HG02610 (cell line): ENCODE results near the gene MORF4L1.
"Not testable (repeated sequence)": the region's sequence is repeated elsewhere in the genome, so short reads cannot be mapped to it uniquely, and the experiment has no call there.

Experiments used
- ATAC-seq: cut with Tn5 transposase; IDR thresholded peaks from one replicate; pipeline ENCODE4 v1.9.1; 2021; ENCODE audit warnings: mild to moderate bottlenecking, moderate library complexity; ENCODE audit not compliant: unreplicated experiment

MORF4L1 gene

DNA sequence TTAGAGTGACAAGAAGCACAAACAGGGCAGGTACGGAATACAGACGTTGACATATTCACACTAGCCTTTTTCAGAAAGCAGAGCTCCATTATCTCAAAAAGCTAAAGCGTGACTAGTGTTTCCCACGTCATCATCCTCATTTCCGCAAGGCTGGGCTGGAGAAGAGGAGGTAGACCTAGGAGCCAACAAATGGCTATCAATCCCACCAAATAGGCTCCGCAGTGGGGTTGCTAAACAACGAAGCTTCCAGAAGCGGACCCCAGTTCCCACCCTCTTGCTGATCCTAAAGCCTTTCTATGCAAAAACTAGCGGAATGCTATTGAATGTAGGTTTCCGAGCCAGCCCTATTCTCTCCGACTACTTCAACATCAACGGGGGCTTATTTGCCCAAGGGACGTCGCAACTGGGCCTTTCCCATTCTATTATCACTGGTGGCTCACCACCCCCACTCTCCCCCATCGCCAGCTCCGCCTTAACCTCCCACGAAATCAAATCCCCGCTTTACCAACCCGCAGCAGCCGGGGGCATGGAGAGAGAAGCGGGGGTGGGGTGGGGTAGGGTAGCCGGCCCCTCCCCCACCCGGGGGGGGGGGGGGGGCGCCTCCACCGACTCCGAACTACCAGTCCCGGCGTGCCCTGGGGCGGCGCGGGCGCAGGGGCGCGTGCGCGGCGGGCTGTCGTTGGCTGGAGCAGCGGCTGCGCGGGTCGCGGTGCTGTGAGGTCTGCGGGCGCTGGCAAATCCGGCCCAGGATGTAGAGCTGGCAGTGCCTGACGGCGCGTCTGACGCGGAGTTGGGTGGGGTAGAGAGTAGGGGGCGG, at the start of gene MORF4L1:
MORF4L1 (plus strand) TSS at position 736 of the 817 bp plus-strand sequence. CDS start 128 bp downstream, outside the sequence.
- ATAC-seq: peak; percentile 79

- no peak for ATAC-seq
Measured at GRCh38 chr15:78828920-78829319, 43.8 kb upstream of the MORF4L1 start.

DNA sequence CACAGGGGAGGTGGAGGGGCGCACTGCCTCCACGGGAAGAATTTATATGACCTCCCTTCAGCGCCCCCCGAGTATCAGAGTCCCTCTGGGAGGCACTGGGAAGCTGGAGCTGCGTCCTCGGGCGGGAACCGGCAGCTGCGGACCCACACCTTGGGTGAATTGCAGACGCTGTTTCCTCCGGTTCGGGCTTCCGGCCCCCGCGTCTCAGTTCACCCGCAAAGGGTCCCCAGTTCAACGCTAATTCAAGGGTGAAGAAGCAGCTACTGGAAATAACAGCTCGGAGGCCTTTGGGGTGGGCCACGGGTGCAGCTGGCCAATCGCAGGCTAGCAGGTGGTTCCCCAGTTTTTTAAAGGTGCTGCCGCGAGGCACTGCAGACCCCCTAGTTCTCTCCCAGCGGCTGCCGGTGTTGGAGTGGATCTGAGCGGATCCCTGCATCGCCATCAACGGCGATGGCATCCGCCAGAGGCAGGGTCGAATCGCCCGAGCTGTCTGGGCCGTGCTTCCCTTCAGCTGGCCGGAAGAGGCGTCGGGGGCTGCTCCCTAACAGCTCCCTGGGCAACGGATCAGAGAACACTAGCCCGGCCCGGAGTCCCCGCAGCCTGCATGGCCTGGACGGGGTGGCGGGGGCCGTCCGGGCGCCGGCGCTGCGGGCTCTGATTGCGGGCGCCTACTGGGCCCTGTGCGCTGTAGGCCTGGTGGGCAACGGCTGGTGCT, 42.0 kb upstream of the MORF4L1 start:
- ATAC-seq: no peak

GRCh38 chr15:78831229-78832207, 41.2 kb upstream of the MORF4L1 start:
- no peak for ATAC-seq

- ATAC-seq: no peak
Measured at GRCh38 chr15:78836333-78836732, 36.4 kb upstream of the MORF4L1 start.

DNA sequence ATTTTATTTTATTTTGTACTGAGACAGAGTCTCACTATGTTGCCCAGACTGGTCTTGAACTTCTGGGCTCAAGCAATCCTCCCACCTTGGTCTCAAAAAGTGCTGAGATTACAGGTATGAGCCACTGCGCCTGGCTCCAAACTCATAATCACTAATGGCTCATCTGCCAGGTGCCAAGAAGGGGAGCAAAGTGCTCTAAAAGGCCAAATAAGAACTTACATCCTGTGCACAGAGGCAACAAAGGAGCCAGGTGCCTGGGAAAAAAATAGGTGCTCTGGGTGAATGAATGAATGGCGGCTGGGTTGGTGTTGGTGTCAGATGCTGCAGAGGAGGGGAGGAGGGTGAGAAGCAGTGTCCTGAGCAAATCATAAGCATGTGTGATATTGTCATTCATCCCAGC, 35.6 kb upstream of the MORF4L1 start:
- ATAC-seq: no peak

DNA sequence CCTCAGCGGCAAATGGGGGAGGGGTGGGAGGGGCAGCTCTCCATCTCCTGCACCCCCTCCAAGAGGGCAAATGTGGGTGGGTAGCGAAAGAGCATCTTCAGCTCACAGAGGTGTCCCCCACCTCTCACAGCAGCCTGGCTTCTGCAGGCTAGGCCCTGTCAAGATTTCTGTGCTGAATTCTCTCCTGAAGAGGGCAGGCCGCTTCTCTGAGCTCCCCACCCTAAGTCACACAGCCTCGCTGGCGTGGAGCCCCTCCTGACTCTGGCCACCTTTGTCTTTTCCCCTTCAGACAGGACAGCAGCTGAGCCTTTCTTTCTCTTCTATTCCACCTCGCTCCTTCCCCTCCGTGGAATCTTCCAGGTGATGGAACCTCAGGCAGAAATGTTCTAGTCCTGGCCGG, 35.1 kb upstream of the MORF4L1 start:
- no peak for ATAC-seq

GRCh38 chr15:78838489-78838888, 34.2 kb upstream of the MORF4L1 start:
- no peak for ATAC-seq

DNA sequence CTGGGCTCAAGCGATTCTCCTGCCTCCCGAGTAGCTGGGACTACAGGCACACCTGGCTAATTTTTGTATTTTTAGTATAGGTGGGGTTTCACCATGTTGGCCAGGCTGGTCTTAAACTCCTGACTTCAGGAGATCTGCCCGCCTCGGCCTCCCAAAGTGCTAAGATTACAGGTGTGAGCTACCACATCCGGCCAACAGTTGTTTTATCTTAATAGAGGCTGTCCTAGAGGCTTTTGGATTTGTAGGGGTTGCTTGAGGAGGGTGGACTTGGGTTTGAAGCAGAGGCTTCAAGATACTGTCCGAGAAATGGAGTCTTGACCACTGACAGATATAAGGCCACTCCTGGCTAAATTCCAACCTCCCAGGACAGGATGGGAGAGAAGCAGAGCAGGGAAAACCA, 33.5 kb upstream of the MORF4L1 start:
- ATAC-seq: not testable (repeated sequence)

DNA sequence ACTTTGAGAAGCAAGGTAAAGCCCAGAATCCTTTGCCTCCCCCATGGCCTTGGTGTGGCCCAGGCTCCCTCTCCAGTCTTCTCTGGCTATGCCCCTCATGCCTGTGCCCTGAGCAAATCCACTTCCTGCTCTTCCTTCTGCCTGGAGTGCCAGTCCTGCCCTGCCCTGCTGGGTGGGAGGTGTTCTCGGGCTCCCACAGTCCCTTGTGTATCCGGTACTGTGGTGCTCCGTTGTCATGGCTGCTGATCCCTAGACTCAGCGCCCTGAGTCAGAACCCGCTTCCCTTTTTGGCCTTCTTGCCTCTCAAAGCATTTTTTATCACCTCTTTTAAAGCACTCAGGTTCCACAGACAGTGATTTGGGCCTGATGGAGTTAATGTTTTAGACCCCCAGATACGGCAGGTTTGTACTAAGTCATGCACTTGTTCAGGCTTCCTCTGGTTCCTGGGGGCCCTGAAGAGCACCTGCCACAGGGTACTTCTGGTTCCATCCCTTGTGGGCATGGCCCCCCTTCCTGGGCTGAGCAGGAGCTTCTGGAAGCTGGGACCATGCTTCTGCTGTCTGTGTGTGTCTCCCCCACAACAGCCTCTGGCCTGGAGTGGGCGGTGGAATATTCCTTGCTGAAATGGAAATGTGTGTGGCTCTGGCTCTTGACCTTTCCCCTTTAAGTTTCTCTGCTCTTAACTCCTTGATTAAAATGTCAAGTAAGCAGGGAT, 31.9 kb upstream of the MORF4L1 start:
- ATAC-seq: no peak

DNA sequence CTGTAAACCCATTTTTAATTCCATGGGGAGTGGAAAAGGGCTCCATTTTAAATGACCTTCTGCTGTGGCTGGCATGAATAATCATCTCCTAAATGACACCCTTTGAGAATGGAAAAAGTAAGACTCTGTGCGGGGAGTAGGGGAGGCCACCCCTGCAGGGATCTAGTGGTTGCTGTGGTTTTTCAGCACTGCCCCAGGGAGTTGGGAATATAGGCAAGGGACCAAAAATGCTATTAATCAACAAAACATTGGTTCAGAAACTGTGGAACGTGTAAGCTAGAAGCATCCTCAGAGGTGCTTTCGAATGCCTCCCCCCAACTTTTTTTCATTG, 31.3 kb upstream of the MORF4L1 start:
- no peak for ATAC-seq

DNA sequence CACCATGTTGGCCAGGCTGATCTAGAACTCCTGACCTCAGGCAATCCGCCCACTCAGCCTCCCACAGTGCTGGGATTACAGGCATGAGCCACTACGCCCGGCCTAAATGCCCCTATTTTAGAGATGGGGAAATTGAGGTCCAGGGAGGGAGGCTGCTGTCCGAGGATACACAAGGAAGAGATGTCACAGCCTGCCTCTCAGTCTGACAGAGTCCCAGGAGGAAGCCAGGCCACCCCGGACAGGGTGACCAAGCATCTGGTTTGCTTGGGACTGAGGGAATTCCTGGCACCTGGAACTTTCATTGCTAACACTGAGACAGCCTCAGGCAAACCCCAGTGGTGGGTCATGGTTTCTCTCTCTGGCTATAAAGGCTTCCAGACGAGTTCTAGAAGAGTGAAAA, 30.8 kb upstream of the MORF4L1 start:
- peak; percentile 21 for ATAC-seq

DNA sequence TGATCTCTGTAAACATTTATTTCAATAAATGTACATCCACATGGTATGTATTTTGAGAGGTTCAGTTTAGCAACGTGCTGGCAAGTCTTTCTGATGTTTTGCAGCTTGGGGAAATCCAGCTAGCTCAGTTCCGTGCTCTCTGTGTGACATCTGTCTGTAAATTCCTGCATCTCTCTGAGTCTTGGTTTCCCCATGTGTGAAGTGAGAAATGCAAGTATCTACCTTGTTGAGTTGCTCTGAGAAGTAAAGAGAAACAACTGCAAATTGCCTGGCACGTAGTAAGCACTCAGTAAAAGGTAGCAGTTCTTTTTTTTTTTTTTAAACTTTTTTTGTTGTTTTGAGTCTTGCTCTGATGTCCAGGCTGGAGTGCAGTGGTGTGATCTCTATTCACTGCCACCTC, 30.2 kb upstream of the MORF4L1 start:
- ATAC-seq: peak; percentile 47

DNA sequence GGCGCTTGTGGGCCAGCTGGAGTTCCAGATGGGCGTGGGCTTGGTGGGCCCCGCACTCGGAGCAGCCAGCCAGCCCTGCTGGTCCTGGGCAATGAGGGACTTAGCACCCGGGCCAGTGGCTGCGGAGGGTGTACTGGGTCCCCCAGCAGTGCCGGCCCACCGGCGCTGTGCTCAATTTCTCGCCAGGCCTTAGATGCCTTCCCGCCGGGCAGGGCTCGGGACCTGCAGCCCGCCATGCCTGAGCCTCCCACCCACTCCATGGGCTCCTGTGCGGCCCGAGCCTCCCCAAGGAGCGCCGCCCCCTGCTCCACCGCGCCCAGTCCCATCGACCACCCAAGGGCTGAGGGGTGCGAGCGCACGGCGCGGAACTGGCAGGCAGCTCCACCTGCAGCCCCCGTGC, 25.8 kb upstream of the MORF4L1 start:
- ATAC-seq: not testable (repeated sequence)

- ATAC-seq: not testable (repeated sequence)
Measured at GRCh38 chr15:78847387-78847906, 25.2 kb upstream of the MORF4L1 start.

DNA sequence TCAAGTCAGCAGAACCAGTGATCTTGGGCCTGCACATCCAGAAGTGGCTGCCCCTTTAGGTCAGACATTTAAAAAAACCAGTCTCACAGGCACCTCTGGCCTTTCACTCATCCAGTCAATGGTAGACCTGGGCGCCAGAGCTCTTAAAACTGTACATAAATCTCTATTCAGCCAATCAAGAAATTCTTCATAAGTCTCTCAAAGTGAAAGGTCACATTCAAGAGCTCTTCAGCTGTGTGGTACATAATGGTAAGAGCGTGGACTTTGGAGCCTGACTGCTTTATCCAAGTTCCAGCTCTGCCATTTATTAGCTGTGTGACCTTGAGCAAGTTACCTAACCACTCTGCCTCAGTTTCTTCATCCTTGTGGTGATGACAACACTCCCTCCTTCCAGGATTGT, 22.3 kb upstream of the MORF4L1 start:
- ATAC-seq: no peak

DNA sequence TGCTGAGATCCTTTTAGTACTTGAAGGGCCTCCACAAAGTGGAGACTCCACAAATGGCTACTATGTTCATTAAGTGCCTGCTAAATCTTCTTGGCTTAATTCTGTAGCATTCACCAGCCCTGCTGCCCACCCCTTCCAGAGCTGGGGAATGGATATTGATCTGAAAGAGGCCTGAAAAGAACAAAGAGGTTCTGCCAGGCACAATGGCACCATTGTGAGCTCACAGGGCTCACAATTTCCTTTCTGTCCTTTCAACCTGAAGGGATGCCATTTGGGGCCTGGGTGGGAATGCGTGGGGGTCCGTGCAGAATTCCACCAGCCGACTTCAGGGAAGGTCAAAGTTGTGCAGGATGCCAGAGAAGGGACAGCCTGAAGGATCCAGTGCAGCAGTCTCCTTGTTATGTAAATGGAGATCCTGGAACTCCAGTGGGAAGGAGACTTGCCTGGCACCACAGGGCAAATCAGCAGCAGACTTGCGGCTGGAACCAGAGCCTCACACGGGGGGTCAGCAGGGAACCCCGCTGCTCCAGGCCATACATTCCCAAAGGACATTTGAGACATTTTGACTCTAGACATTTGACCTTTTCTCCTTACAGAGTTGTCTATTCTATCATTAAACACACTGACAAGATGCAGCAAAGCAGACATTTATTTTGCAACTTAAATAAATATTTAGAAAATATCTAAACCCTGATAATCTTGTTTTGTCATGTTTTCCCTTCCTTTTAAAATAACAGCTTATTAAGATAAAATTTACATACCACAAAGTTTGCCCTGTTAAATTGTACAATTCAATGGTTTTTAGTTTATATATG, 21.5 kb upstream of the MORF4L1 start:
- ATAC-seq: no peak

DNA sequence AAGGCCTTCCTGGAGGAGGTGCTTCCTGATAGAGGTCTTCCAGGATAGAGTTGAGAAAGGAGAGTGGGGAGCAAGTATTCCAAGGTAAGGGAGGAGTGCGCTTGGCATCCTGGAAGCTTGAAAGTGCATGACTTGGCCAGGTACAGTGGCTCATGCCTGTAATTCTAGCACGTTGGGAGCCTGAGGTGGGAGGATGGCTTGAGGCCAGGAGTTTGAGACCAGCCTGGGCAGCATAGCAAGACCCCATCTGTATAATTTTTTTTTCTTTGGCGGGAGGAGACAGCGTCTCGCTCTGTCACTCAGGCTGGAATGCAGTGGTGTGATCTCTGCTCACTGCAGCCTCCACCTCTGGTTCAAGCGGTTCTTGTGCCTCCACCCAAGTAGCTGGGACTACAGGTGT, 19.2 kb upstream of the MORF4L1 start:
- no peak for ATAC-seq

GRCh38 chr15:78854833-78855372, 17.8 kb upstream of the MORF4L1 start:
- no peak for ATAC-seq
